Suprapubic skin (tissue), 4 donors: ENCODE measurements around the gene PXYLP1. TPM values are rescaled to one million over a fixed set of nuclear protein-coding genes. Genes with fewer than 3 reads are reported as not detected.

ENCODE experiments used
- DNase-seq, 2 donors: peaks; one replicate each; pipeline ENCODE4 v3.0.0-alpha.2; 2019; ENCODE audit warnings: low spot score in 2 of 2
- H3K27ac ChIP-seq: fragments of 200-600 bp; sonication (generic); one replicate; pipeline ENCODE4 v1.5.1; 2019
- H3K27me3 ChIP-seq: fragments of 200-600 bp; sonication (generic); one replicate; pipeline ENCODE4 v1.5.1; 2019
- H3K36me3 ChIP-seq: fragments of 200-600 bp; sonication (generic); one replicate; pipeline ENCODE4 v1.5.1; 2019
- H3K4me1 ChIP-seq: fragments of 200-600 bp; sonication (generic); one replicate; pipeline ENCODE4 v1.5.1; 2019
- H3K4me3 ChIP-seq: fragments of 200-600 bp; sonication (generic); one replicate; pipeline ENCODE4 v1.5.1; 2019; ENCODE audit warnings: mild to moderate bottlenecking
- H3K9me3 ChIP-seq: fragments of 200-600 bp; sonication (generic); one replicate; pipeline ENCODE4 v1.5.1; 2019
- EP300 ChIP-seq: sonication (generic); formaldehyde crosslinking; IDR thresholded peaks from one replicate; pipeline ENCODE4 v1.6.1; 2017; ENCODE audit warnings: antibody characterized with exemption
- POLR2A ChIP-seq, 2 donors: fragments of 450-650 bp; IDR thresholded peaks; one replicate each; pipeline ENCODE4 v1.6.1; 2017; ENCODE audit warnings: antibody characterized with exemption in 2 of 2, mild to moderate bottlenecking in 2 of 2, moderate library complexity in 2 of 2
- POLR2AphosphoS5 ChIP-seq, 3 donors: sonication (generic); formaldehyde crosslinking; IDR thresholded peaks; one replicate each; pipeline ENCODE4 v1.6.1; 2017; ENCODE audit warnings: antibody characterized with exemption in 3 of 3
- WGBS: methylation state at CpG from one replicate; pipeline ENCODE4 v1.1.5; 2018; 5-methylcytosine and 5-hydroxymethylcytosine counted together
- total RNA-seq, 4 donors: library from RNA; depleted of rRNA; stranded (reverse); fragments of >200 nt; gene quantifications; one replicate each; pipeline ENCODE4 v1.1.0, GENCODE V29; 2016
- TF ChIP-seq, protein P1 (sequence below), 2 donors: fragments of 200-600 bp in 1 of 2; fragments of 450-650 bp in 1 of 2; sonication (generic) in 1 of 2; IDR thresholded peaks; one replicate each; pipeline ENCODE4 v1.5.1; 2016 to 2019; ENCODE audit warnings: antibody characterized with exemption in 2 of 2, mild to moderate bottlenecking in 1 of 2, moderate library complexity in 1 of 2

PXYLP1 gene
- total RNA-seq, 4 donors from 2014 or later, result 6.7 to 11.8 (median 9.5) TPM

DNA sequence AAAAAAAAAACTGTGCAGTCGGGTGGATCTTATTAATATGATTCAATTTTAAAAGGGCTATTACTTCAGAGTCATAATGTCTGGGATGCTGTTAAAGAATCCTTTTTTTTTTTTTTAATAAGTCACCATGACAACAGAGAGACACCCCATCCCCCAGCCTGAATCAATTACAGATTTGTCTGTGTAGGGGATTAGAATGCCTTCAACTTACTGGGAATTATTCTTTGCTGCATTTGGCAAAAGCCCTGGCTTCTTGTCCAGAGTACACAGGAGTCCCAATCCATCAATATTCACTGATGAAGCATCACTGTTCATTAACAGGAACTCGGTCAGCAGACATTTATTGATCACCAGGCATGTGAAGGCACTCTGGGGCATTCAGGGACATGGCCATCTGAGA, 12.7 kb upstream of the PXYLP1 start:
- Histone ChIP-seq H3K36me3 (no peaks in the 10 kb centered on the region), H3K27me3 (no peaks in the 10 kb centered on the region), H3K27ac (no peak overlapping the region), H3K9me3 (no peaks in the 10 kb centered on the region), H3K4me3 (no peak overlapping the region), H3K4me1 (no peaks in the 10 kb centered on the region)
- WGBS, result 56% methylated on average over 2 of the region's 2 CpGs
- no peak for DNase-seq
- no peak for TF ChIP-seq EP300
- TF ChIP-seq POLR2A (IDR thresholded peaks at IDR 0.05), result no peak
- TF ChIP-seq, protein P1, sequence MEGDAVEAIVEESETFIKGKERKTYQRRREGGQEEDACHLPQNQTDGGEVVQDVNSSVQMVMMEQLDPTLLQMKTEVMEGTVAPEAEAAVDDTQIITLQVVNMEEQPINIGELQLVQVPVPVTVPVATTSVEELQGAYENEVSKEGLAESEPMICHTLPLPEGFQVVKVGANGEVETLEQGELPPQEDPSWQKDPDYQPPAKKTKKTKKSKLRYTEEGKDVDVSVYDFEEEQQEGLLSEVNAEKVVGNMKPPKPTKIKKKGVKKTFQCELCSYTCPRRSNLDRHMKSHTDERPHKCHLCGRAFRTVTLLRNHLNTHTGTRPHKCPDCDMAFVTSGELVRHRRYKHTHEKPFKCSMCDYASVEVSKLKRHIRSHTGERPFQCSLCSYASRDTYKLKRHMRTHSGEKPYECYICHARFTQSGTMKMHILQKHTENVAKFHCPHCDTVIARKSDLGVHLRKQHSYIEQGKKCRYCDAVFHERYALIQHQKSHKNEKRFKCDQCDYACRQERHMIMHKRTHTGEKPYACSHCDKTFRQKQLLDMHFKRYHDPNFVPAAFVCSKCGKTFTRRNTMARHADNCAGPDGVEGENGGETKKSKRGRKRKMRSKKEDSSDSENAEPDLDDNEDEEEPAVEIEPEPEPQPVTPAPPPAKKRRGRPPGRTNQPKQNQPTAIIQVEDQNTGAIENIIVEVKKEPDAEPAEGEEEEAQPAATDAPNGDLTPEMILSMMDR (IDR thresholded peaks at IDR 0.05), result no peak
- TF ChIP-seq POLR2AphosphoS5 (IDR thresholded peaks at IDR 0.05), result no peak

DNA sequence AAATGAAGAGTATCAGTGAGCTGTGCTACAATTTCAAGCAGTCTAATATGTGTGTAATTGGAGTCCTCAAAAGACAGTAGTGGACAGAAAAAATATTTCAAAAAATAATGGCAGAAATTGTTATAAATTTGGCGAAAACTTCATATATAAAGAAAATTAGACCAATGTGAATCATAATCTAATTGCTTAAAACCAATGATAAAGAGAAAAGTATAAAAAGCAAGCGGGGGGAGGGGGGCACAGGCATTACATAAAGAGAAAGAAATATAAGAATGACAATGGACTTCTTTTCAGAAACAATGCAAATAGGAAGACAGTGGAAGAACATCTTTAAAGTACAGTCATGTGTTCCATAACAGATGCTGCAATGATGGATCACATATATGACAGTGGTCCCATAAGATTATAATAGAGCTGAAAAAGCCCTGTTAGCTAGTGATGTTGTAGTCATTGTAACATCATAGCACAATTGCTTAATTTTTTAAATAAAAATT, 7.9 kb upstream of the PXYLP1 start:
- TF ChIP-seq EP300, result no peak
- WGBS, result 93% methylated on average over 2 of the region's 2 CpGs
- no peaks in the 10 kb centered on the region for H3K4me1 ChIP-seq
- H3K4me3 ChIP-seq, result no peak overlapping the region
- no peak overlapping the region for H3K27ac ChIP-seq
- no peaks in the 10 kb centered on the region for H3K36me3 ChIP-seq
- no peak for DNase-seq
- no peaks in the 10 kb centered on the region for H3K9me3 ChIP-seq
- no peaks in the 10 kb centered on the region for H3K27me3 ChIP-seq

DNA sequence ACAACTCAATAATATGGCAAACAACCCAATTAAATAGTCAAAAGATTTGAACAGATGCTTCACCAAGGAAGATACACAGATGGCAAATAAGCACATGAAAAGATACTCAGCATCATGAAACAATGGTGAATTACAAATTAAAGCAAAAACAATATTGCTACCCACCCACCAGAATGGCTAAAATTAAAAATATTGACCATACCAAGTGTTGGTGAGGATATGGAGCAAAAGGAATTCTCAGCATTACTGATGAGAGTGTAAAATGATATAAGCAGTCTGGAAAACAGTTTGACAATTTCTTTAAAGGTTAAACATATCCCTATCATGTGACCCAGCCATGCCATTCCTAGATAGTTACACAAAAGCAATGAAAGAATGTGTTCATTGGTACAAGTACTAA, 5.7 kb upstream of the PXYLP1 start:
- H3K4me3 ChIP-seq, result no peak overlapping the region

DNA sequence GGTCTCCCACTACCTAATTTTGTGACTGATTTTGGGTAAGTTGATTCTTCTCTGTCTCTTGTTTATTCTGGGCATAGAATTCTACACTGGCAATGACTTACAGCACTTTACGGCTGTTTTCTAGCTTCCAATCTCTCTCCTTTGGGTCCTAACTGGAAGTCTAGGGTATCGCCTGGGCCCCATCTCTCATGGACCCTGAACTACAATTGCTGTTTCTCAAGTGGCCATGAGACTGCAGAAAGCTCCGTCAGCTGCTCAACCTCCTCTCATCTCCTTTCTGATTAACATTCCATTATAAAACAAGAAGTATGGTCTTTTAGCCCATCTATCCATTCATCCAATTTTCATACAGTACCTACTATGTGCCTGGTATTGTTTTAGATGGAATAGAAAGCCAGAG, 4.4 kb upstream of the PXYLP1 start:
- H3K27me3 ChIP-seq, result no peaks in the 10 kb centered on the region
- peaks cover 14% of the 10 kb centered on the region for H3K4me1 ChIP-seq
- no peaks in the 10 kb centered on the region for H3K36me3 ChIP-seq
- WGBS, result 82% methylated on average over 3 of the region's 3 CpGs
- TF ChIP-seq EP300 (no peak), POLR2AphosphoS5 (IDR thresholded peaks at IDR 0.05) (no peak), POLR2A (IDR thresholded peaks at IDR 0.05) (no peak)
- TF ChIP-seq, protein P1 (IDR thresholded peaks at IDR 0.05), result no peak
- H3K27ac ChIP-seq, result no peak overlapping the region
- H3K4me3 ChIP-seq, result no peak overlapping the region
- H3K9me3 ChIP-seq, result no peaks in the 10 kb centered on the region
- no peak for DNase-seq

More for the DNA sequence above, 5.7 kb upstream of the PXYLP1 start:
- Histone ChIP-seq H3K4me1 (peaks cover 5% of the 10 kb centered on the region), H3K27me3 (no peaks in the 10 kb centered on the region), H3K27ac (no peak overlapping the region), H3K9me3 (no peaks in the 10 kb centered on the region), H3K36me3 (no peaks in the 10 kb centered on the region)
- no peak for DNase-seq
- TF ChIP-seq POLR2A (IDR thresholded peaks at IDR 0.05), result no peak
- no peak for TF ChIP-seq EP300
- TF ChIP-seq, protein P1 (IDR thresholded peaks at IDR 0.05), result no peak
- TF ChIP-seq POLR2AphosphoS5 (IDR thresholded peaks at IDR 0.05), result no peak

DNA sequence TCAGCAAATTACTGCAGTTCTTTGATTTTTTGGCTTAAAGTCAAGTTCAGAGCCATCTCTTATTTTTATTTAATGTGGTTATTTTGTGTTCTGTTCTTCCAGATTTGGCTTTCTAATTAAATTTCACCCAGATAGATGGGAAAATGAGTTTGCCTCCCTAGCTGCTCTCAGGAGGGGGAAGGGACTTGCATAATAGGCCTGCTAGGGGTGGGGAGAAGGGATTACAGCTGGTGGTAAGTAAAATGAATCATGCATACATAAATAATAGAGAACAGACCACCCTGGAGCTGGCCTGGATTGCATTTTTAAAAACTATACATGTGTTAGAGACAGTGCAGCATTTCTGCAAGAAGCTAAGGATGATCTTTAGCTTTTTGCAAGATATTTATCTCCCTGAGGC, 3.9 kb upstream of the PXYLP1 start:
- no peak for DNase-seq
- TF ChIP-seq EP300, result no peak
- TF ChIP-seq POLR2A (IDR thresholded peaks at IDR 0.05), result no peak
- TF ChIP-seq, protein P1 (IDR thresholded peaks at IDR 0.05), result no peak
- no peak for TF ChIP-seq POLR2AphosphoS5 (IDR thresholded peaks at IDR 0.05)
- Histone ChIP-seq H3K4me1 (peaks cover 18% of the 10 kb centered on the region), H3K9me3 (no peaks in the 10 kb centered on the region), H3K4me3 (no peak overlapping the region), H3K36me3 (no peaks in the 10 kb centered on the region), H3K27me3 (no peaks in the 10 kb centered on the region), H3K27ac (no peak overlapping the region)

DNA sequence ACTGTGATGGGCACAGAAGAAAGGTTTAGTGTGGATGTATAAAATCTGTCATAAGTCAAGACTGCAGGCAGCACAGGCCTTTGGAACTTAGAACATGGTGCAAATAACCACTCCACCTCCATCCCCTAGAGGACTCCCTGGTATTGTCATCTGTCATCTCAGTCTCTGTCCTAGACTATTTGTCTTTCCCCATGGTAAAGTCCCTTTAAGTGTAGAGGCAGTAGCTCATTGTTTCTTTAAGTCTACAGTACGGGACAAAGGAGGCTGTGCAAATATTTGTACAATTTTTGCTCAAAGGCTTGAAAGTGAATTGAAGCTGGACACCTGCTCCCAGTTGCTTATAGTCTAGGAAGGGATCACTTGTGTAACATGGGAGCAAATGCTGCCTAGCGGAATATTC, 3.2 kb upstream of the PXYLP1 start:
- no peaks in the 10 kb centered on the region for H3K9me3 ChIP-seq
- H3K4me1 ChIP-seq, result peaks cover 22% of the 10 kb centered on the region
- no peak overlapping the region for H3K4me3 ChIP-seq
- DNase-seq, result no peak
- TF ChIP-seq, protein P1 (IDR thresholded peaks at IDR 0.05), result no peak
- TF ChIP-seq POLR2AphosphoS5 (IDR thresholded peaks at IDR 0.05) (no peak), POLR2A (IDR thresholded peaks at IDR 0.05) (no peak), EP300 (no peak)
- H3K36me3 ChIP-seq, result no peaks in the 10 kb centered on the region
- H3K27ac ChIP-seq, result no peak overlapping the region
- H3K27me3 ChIP-seq, result no peaks in the 10 kb centered on the region
- 94% methylated on average over 2 of the region's 2 CpGs for WGBS
